NT2/D1 (cell line): ENCODE data around the gene PRKRIP1.

Experiments
- SUZ12 ChIP-seq: IDR thresholded peaks from 2 replicates; pipeline ENCODE4 v1.6.1; 2011; ENCODE audit not compliant: insufficient read length, insufficient read depth; ENCODE audit errors: extremely low read depth
- YY1 ChIP-seq: IDR thresholded peaks from 2 replicates; pipeline ENCODE4 v1.6.1; 2011; ENCODE audit not compliant: insufficient read length, insufficient read depth

- no peak for TF ChIP-seq YY1
- TF ChIP-seq SUZ12 = no peak
Observed at GRCh38 chr7:102389810-102390209, 6.4 kb upstream of the PRKRIP1 start.
